Endothelial cell of umbilical vein (primary cell): ENCODE results near the gene RET. TPM values are rescaled to one million over a fixed set of nuclear protein-coding genes. Genes with fewer than 3 reads are reported as not detected.

Experiments used
- BruUV-seq: library from RNA; stranded (reverse); fragments of 400-500 nt; replicated peaks from 2 replicates; lab custom pipeline; 2021; lab: Mats Ljungman, UMichigan
- CTCF ChIA-PET: fragments of 300-600, 350-600 bp; sonication (Branson Sonifier 250); formaldehyde crosslinking; loops from one replicate; lab custom pipeline; 2021; ENCODE audit warnings: antibody characterized with exemption, inconsistent platforms; lab: Charles Lee
- POLR2A ChIA-PET: fragments of 300-600, 350-600 bp; sonication (Branson Sonifier 250); formaldehyde crosslinking; loops from one replicate; lab custom pipeline; 2021; ENCODE audit warnings: antibody characterized with exemption, inconsistent platforms; lab: Charles Lee
- DNase-seq: peaks from one replicate; pipeline ENCODE4 v3.0.0-alpha.2; 2011; ENCODE audit warnings: low read depth, low spot score
- FAIRE-seq: peaks from 2 replicates; lab custom pipeline; 2011; peaks lifted over from hg19 to GRCh38; lab: Jason Lieb, UNC
- H2AFZ ChIP-seq: 2 replicates; pipeline ENCODE4 v1.6.0; 2012; ENCODE audit warnings: low read depth, low read length, control low read depth, inconsistent platforms
- H3K27ac ChIP-seq: 2 replicates; pipeline ENCODE4 v1.5.1; 2011; ENCODE audit warnings: low read depth, mild to moderate bottlenecking, control low read depth, low read length, moderate library complexity; ENCODE audit not compliant: insufficient read depth
- H3K27me3 ChIP-seq, 2 experiments: 2 replicates each; pipeline versions ENCODE4 v1.6.0 to v1.6.1; 2011; ENCODE audit warnings: low read length in 2 of 2, mixed read lengths in 1 of 2; ENCODE audit not compliant: control insufficient read depth in 2 of 2, insufficient read depth in 2 of 2
- H3K36me3 ChIP-seq, 2 experiments: 2 replicates in 1 of 2; 3 replicates in 1 of 2; pipeline ENCODE4 v1.5.1; 2011; ENCODE audit warnings: low read length in 2 of 2, mild to moderate bottlenecking in 1 of 2, moderate library complexity in 1 of 2; ENCODE audit not compliant: control insufficient read depth in 2 of 2, insufficient read depth in 2 of 2; ENCODE audit errors: extremely low read depth in 1 of 2
- H3K4me1 ChIP-seq: 3 replicates; pipeline ENCODE4 v1.5.1; 2011; ENCODE audit warnings: mild to moderate bottlenecking, low read length; ENCODE audit not compliant: control insufficient read depth, insufficient read depth; ENCODE audit errors: extremely low read depth
- H3K4me2 ChIP-seq: 2 replicates; pipeline ENCODE4 v1.6.1; 2011; ENCODE audit warnings: low read length, control low read depth, mixed read lengths; ENCODE audit not compliant: insufficient read depth
- H3K4me3 ChIP-seq, 3 experiments: fragments of 200-600 bp in 1 of 3; sonication (generic), shearing (Covaris generic) in 1 of 3; replicated peaks in 1 of 3; 2 replicates each; pipeline ENCODE4 v1.5.1; 2011 to 2016; ENCODE audit warnings: control low read depth in 3 of 3, low read length in 3 of 3, mild to moderate bottlenecking in 2 of 3, inconsistent platforms in 1 of 3, low read depth in 1 of 3, moderate library complexity in 1 of 3; ENCODE audit not compliant: insufficient read depth in 1 of 3
- H3K79me2 ChIP-seq: 2 replicates; pipeline ENCODE4 v1.6.0; 2012; ENCODE audit warnings: low read length, inconsistent platforms; ENCODE audit not compliant: control insufficient read depth, insufficient read depth
- H3K9ac ChIP-seq: replicated peaks from 2 replicates; pipeline ENCODE3; 2011; ENCODE audit warnings: low read length, control low read depth; ENCODE audit not compliant: insufficient read depth; ENCODE audit errors: extremely low read depth
- H3K9me1 ChIP-seq: replicated peaks from 3 replicates; pipeline ENCODE4 v1.6.0; 2011; ENCODE audit warnings: mild to moderate bottlenecking, low read length; ENCODE audit not compliant: control insufficient read depth, insufficient read depth; ENCODE audit errors: extremely low read depth
- H3K9me3 ChIP-seq: replicated peaks from 2 replicates; pipeline ENCODE4 v1.5.1; 2012; ENCODE audit warnings: low read length, inconsistent platforms; ENCODE audit not compliant: control insufficient read depth, insufficient read depth
- H4K20me1 ChIP-seq: replicated peaks from 2 replicates; pipeline ENCODE3; 2011; ENCODE audit warnings: mild to moderate bottlenecking, low read length; ENCODE audit not compliant: control insufficient read depth, insufficient read depth; ENCODE audit errors: extremely low read depth
- CTCF ChIP-seq, 2 donors: IDR thresholded peaks; 1 replicate in 1 of 2; 2 replicates in 1 of 2; pipeline ENCODE4 v1.5.1; 2011; ENCODE audit warnings: low read length in 2 of 2, mild to moderate bottlenecking in 2 of 2, moderate library complexity in 2 of 2, control low read depth in 1 of 2, inconsistent platforms in 1 of 2, low read depth in 1 of 2; ENCODE audit not compliant: insufficient read depth in 1 of 2; ENCODE audit errors: extremely low read depth in 1 of 2
- EZH2 ChIP-seq: IDR thresholded peaks from 2 replicates; pipeline ENCODE4 v1.6.1; 2012; ENCODE audit warnings: borderline replicate concordance, low read depth, mild to moderate bottlenecking, moderate library complexity, low read length, inconsistent platforms; ENCODE audit not compliant: severe bottlenecking
- FOS ChIP-seq: IDR thresholded peaks from 2 replicates; pipeline ENCODE4 v1.6.1; 2011; ENCODE audit warnings: mild to moderate bottlenecking, low read length, moderate library complexity, borderline replicate concordance; ENCODE audit not compliant: insufficient read depth
- GATA2 ChIP-seq: IDR thresholded peaks from 2 replicates; pipeline ENCODE4 v1.7.0; 2011; ENCODE audit warnings: low read depth, mild to moderate bottlenecking, moderate library complexity, mixed read lengths, low read length; ENCODE audit not compliant: insufficient read length, insufficient read depth
- JUN ChIP-seq: IDR thresholded peaks from 2 replicates; pipeline ENCODE4 v1.6.1; 2011; ENCODE audit warnings: borderline replicate concordance, low read depth; ENCODE audit not compliant: insufficient read length, insufficient read depth
- MAX ChIP-seq: IDR thresholded peaks from 2 replicates; pipeline ENCODE4 v1.6.1; 2011; ENCODE audit not compliant: insufficient read depth, insufficient read length
- MYC ChIP-seq: IDR thresholded peaks from one replicate; pipeline ENCODE4 v1.6.1; 2011; ENCODE audit warnings: mild to moderate bottlenecking, low read depth, low read length
- POLR2A ChIP-seq: IDR thresholded peaks from 2 replicates; pipeline ENCODE4 v1.6.1; 2012; ENCODE audit warnings: low read depth, mild to moderate bottlenecking, control low read depth, low read length
- POLR2AphosphoS5 ChIP-seq: IDR thresholded peaks from 2 replicates; pipeline ENCODE4 v1.6.1; 2012; ENCODE audit warnings: low read depth, mild to moderate bottlenecking, control low read depth, low read length, moderate library complexity; ENCODE audit not compliant: insufficient read depth
- dilution Hi-C: fragments of 300-500 bp; cut with MboI; formaldehyde crosslinking; loops from one replicate; pipeline ENCODE4 v1.15.0; 2019; ENCODE audit warnings: low sequenced_read_pairs; ENCODE audit not compliant: extremely low pct_ligation_motif_present
- intact Hi-C: fragments of 100-400 bp; cut with micrococcal nuclease; formaldehyde crosslinking; loops from one replicate; pipeline ENCODE4 v1.10.0; 2022
- polyA plus RNA-seq, 4 experiments: library from polyadenylated mRNA; depleted of rRNA in 3 of 4; stranded (reverse) in 3 of 4; unstranded in 1 of 4; fragments of >200 nt; gene quantifications; 2 replicates each; pipeline versions ENCODE4 v1.2.1 to v1.2.3, GENCODE V29; 2011 to 2012; ENCODE audit warnings: missing spikeins in 1 of 4
- total RNA-seq: library from RNA; stranded (reverse); gene quantifications from 2 replicates; pipeline ENCODE4 v1.2.3, GENCODE V29; 2021

RET gene
- total and polyA plus RNA-seq, 2 donors (not counting 3 experiments of a cell fraction or from before 2014, with no cell fraction given) = 0.04 to 0.22 TPM

- BruUV-seq = no TSS peak
- intact Hi-C loops (no loop called here), dilution Hi-C loops (no loop called here)
- Histone ChIP-seq H3K9me3 (no peaks in the 10 kb centered on the region), H3K27ac (no peak overlapping the region), H4K20me1 (no peaks in the 10 kb centered on the region), H3K9me1 (no peaks in the 10 kb centered on the region), H3K36me3 (no peaks in the 10 kb centered on the region), H3K4me3 (no peak overlapping the region), H2AFZ (no peak overlapping the region), H3K79me2 (no peaks in the 10 kb centered on the region), H3K9ac (no peak overlapping the region), H3K27me3 (no peaks in the 10 kb centered on the region), H3K4me2 (no peak overlapping the region), H3K4me1 (peaks cover 6% of the 10 kb centered on the region)
- ChIA-PET POLR2A (no interaction called here), CTCF (no interaction called here)
- no peak for FAIRE-seq
- DNase-seq = no peak
- TF ChIP-seq POLR2AphosphoS5 (no peak), FOS (no peak), EZH2 (no peak), JUN (no peak), POLR2A (no peak), MAX (no peak), GATA2 (no peak), CTCF (IDR thresholded peaks at IDR 0.05; ENCODE audit: extremely low read depth in 1 of 2, insufficient read depth in 1 of 2, low read depth in 1 of 2, low read length in 2 of 2) (no peak), MYC (no peak)
Observed at GRCh38 chr10:43114743-43115611, 38.1 kb downstream of the RET start.
